Activated effector memory CD4-positive, alpha-beta T cell treated with anti-CD3 and anti-CD28 coated beads, Interleukin-2, amount 50 U/mL, for 16 hours (primary cell): Measurements from ENCODE around the gene STAT1.

ENCODE experiments used
- DNase-seq: peaks from one replicate; pipeline ENCODE4 v3.0.0-alpha.2; 2020

STAT1 gene

GRCh38 chr2:190948671-190949070 is 65.3 kb downstream of the STAT1 start:
- no peak for DNase-seq

- no peak for DNase-seq
Measured at GRCh38 chr2:190947711-190948251, 66.2 kb downstream of the STAT1 start.

- DNase-seq, result no peak
Measured at GRCh38 chr2:190947141-190947540, 66.8 kb downstream of the STAT1 start.

GRCh38 chr2:190943706-190944105 is 70.3 kb downstream of the STAT1 start:
- no peak for DNase-seq

- DNase-seq, result no peak
Measured at GRCh38 chr2:190942697-190943096, 71.3 kb downstream of the STAT1 start.

GRCh38 chr2:190941571-190941970 is 72.4 kb downstream of the STAT1 start:
- DNase-seq, result no peak

GRCh38 chr2:190940454-190940853 is 73.5 kb downstream of the STAT1 start:
- DNase-seq, result no peak

- no peak for DNase-seq
Measured at GRCh38 chr2:190938771-190939335, 75.1 kb downstream of the STAT1 start.

- DNase-seq, result no peak
Measured at GRCh38 chr2:190935054-190935453, 78.9 kb downstream of the STAT1 start.

- DNase-seq, result no peak
Measured at GRCh38 chr2:190933361-190933760, 80.6 kb downstream of the STAT1 start.

- no peak for DNase-seq
Measured at GRCh38 chr2:190932514-190932913, 81.5 kb downstream of the STAT1 start.

GRCh38 chr2:190930411-190930810 is 83.6 kb downstream of the STAT1 start:
- DNase-seq, result no peak

GRCh38 chr2:190929919-190930318 is 84.1 kb downstream of the STAT1 start:
- DNase-seq, result no peak

GRCh38 chr2:190927301-190927700 is 86.7 kb downstream of the STAT1 start:
- no peak for DNase-seq

- DNase-seq, result no peak
Measured at GRCh38 chr2:190922376-190922775, 91.6 kb downstream of the STAT1 start.

- DNase-seq, result no peak
Measured at GRCh38 chr2:190920085-190920484, 93.9 kb downstream of the STAT1 start.
